PC-3 (cell line): ENCODE measurements around the gene TMEM184B. TPM values are rescaled to one million over a fixed set of nuclear protein-coding genes. Genes with fewer than 3 reads are reported as not detected.

ENCODE experiments used
- ATAC-seq: fragments of 200-7000 bp; cut with Tn5 transposase; 2 replicates; pipeline ENCODE4 v1.9.1; 2020; ENCODE audit warnings: mild to moderate bottlenecking, moderate library complexity
- BruUV-seq: library from RNA; stranded (reverse); fragments of 400-500 nt; replicated peaks from 2 replicates; lab custom pipeline; 2021; lab: Mats Ljungman, UMichigan
- CTCF ChIA-PET: fragments of 300-600 bp; sonication (Branson Sonifier 250); formaldehyde crosslinking; loops from one replicate; lab custom pipeline; 2022; ENCODE audit warnings: antibody characterized with exemption; lab: Charles Lee
- POLR2A ChIA-PET: fragments of 300-600 bp; sonication (Branson Sonifier 250); formaldehyde crosslinking; loops from one replicate; lab custom pipeline; 2022; ENCODE audit warnings: antibody characterized with exemption; ENCODE audit not compliant: unreplicated experiment; lab: Charles Lee
- DNase-seq: peaks from one replicate; pipeline ENCODE4 v3.0.0-alpha.2; 2015
- H2AFZ ChIP-seq: fragments of 300-600 bp; sonication (generic); 2 replicates; pipeline ENCODE4 v1.6.0; 2016; ENCODE audit warnings: antibody characterized with exemption, low read length
- H3F3A ChIP-seq: fragments of 300-600 bp; sonication (generic); one replicate; pipeline ENCODE4 v1.6.0; 2017; ENCODE audit warnings: antibody characterized with exemption, low read length, control low read depth, mild to moderate bottlenecking; ENCODE audit not compliant: unreplicated experiment
- H3K27ac ChIP-seq: fragments of 300-600 bp; sonication (generic); 2 replicates; pipeline ENCODE4 v1.5.1; 2016; ENCODE audit warnings: mild to moderate bottlenecking, low read length
- H3K27me3 ChIP-seq: fragments of 300-600 bp; sonication (generic); 2 replicates; pipeline ENCODE4 v1.6.1; 2016; ENCODE audit warnings: low read length, mixed read lengths
- H3K36me3 ChIP-seq: fragments of 300-600 bp; sonication (generic); 2 replicates; pipeline ENCODE4 v1.6.1; 2016; ENCODE audit warnings: low read depth, mixed run types, low read length, mixed read lengths
- H3K4me1 ChIP-seq: fragments of 300-600 bp; sonication (generic); 2 replicates; pipeline ENCODE4 v1.5.1; 2016; ENCODE audit warnings: low read length; ENCODE audit not compliant: insufficient read depth
- H3K4me2 ChIP-seq: fragments of 300-600 bp; sonication (generic); 2 replicates; pipeline ENCODE4 v1.6.0; 2016; ENCODE audit warnings: low read length
- H3K4me3 ChIP-seq: fragments of 300-600 bp; sonication (generic); 2 replicates; pipeline ENCODE4 v1.5.1; 2016; ENCODE audit warnings: mild to moderate bottlenecking, low read length, mixed read lengths
- H3K79me2 ChIP-seq: fragments of 300-600 bp; sonication (generic); 2 replicates; pipeline ENCODE4 v1.6.1; 2017; ENCODE audit warnings: low read length, mixed read lengths
- H3K9ac ChIP-seq: fragments of 300-600 bp; sonication (generic); 2 replicates; pipeline ENCODE4 v1.6.0; 2016; ENCODE audit warnings: mild to moderate bottlenecking, low read length
- H3K9me2 ChIP-seq: fragments of 300-600 bp; sonication (generic); replicated peaks from 2 replicates; pipeline ENCODE4 v1.6.1; 2016; ENCODE audit warnings: mixed run types, low read length, mixed read lengths
- H3K9me3 ChIP-seq: fragments of 300-600 bp; sonication (generic); 2 replicates; pipeline ENCODE4 v1.6.1; 2016; ENCODE audit warnings: low read length, mixed read lengths
- H4K20me1 ChIP-seq: fragments of 300-600 bp; sonication (generic); 2 replicates; pipeline ENCODE4 v1.6.1; 2016; ENCODE audit warnings: low read length, mixed read lengths
- CTCF ChIP-seq: fragments of 300-600 bp; sonication (generic); conservative IDR thresholded peaks from 2 replicates; pipeline ENCODE4 v1.5.1; 2017; ENCODE audit warnings: antibody characterized with exemption, low read depth, mild to moderate bottlenecking, low read length
- EZH2 ChIP-seq: fragments of 300-600 bp; sonication (generic); IDR thresholded peaks from one replicate; pipeline ENCODE4 v1.6.1; 2017; ENCODE audit warnings: antibody characterized with exemption, mild to moderate bottlenecking, low read length; ENCODE audit not compliant: unreplicated experiment
- EZH2phosphoT487 ChIP-seq: fragments of 300-600 bp; sonication (generic); IDR thresholded peaks from 2 replicates; pipeline ENCODE4 v1.6.1; 2018; ENCODE audit warnings: mild to moderate bottlenecking, antibody characterized with exemption, low read length, borderline replicate concordance
- intact Hi-C: fragments of 100-400 bp; cut with micrococcal nuclease; formaldehyde crosslinking; loops from 2 replicates; pipeline ENCODE4 v1.9.0; 2023
- total RNA-seq: library from RNA; depleted of rRNA; stranded (reverse); fragments of >200 nt; gene quantifications from 2 replicates; pipeline ENCODE4 v1.2.3, GENCODE V29; 2014

Gene TMEM184B
- total RNA-seq, 1 experiment from 2014 or later: 37.5 TPM

- no peak for TF ChIP-seq EZH2phosphoT487
- TF ChIP-seq CTCF: no peak
- TF ChIP-seq EZH2: no peak
- no peak overlapping the region for H3K4me2 ChIP-seq
- H3K9ac ChIP-seq: no peak overlapping the region
- H3F3A ChIP-seq: no peaks in the 10 kb centered on the region
- peaks cover 21% of the 10 kb centered on the region for H3K4me1 ChIP-seq
- no peaks in the 10 kb centered on the region for H4K20me1 ChIP-seq
- no peaks in the 10 kb centered on the region for H3K9me2 ChIP-seq
- H3K9me3 ChIP-seq: no peaks in the 10 kb centered on the region
- ATAC-seq: no peak
- no peaks in the 10 kb centered on the region for H3K79me2 ChIP-seq
- ChIA-PET CTCF (no interaction called here), POLR2A (no interaction called here)
- H3K4me3 ChIP-seq: no peak overlapping the region
- H2AFZ ChIP-seq: no peak overlapping the region
- H3K27me3 ChIP-seq: no peaks in the 10 kb centered on the region
- no TSS peak for BruUV-seq
- intact Hi-C loops: no loop called here
- no peak for DNase-seq
- no peak overlapping the region for H3K27ac ChIP-seq
- no peaks in the 10 kb centered on the region for H3K36me3 ChIP-seq
These were observed 51.4 kb downstream of the TMEM184B start for GRCh38 chr22:38221407-38221806.

- ChIA-PET POLR2A (no interaction called here), CTCF (no interaction called here)
- Histone ChIP-seq H3F3A (no peaks in the 10 kb centered on the region), H3K4me3 (no peak overlapping the region), H3K36me3 (no peaks in the 10 kb centered on the region), H3K4me1 (peaks cover 21% of the 10 kb centered on the region), H3K4me2 (no peak overlapping the region), H3K27ac (no peak overlapping the region), H2AFZ (no peak overlapping the region), H4K20me1 (no peaks in the 10 kb centered on the region), H3K27me3 (no peaks in the 10 kb centered on the region), H3K9ac (no peak overlapping the region), H3K9me2 (no peaks in the 10 kb centered on the region), H3K9me3 (no peaks in the 10 kb centered on the region), H3K79me2 (no peaks in the 10 kb centered on the region)
- ATAC-seq (no peak), DNase-seq (no peak)
- TF ChIP-seq CTCF: no peak
- no peak for TF ChIP-seq EZH2
- TF ChIP-seq EZH2phosphoT487: no peak
- BruUV-seq: no TSS peak
- intact Hi-C loops: no loop called here
These were observed 52.0 kb downstream of the TMEM184B start for GRCh38 chr22:38220653-38221386.

GRCh38 chr22:38220163-38220562 lies 52.6 kb downstream of the TMEM184B start:
- H3K4me1 ChIP-seq: peaks cover 21% of the 10 kb centered on the region
- CTCF ChIA-PET: no interaction called here
- no TSS peak for BruUV-seq

More at GRCh38 chr22:38220163-38220562, 52.6 kb downstream of the TMEM184B start:
- DNase-seq (no peak), ATAC-seq (no peak)
- Histone ChIP-seq H3K4me3 (no peak overlapping the region), H3K79me2 (no peaks in the 10 kb centered on the region), H3K9ac (0 out of 2 replicates have a peak overlapping the region, but pooled peaks have one; percentile 88), H3K9me3 (no peaks in the 10 kb centered on the region), H3K27me3 (no peaks in the 10 kb centered on the region), H3K9me2 (no peaks in the 10 kb centered on the region), H3K4me2 (no peak overlapping the region), H3F3A (no peaks in the 10 kb centered on the region), H3K27ac (peak overlapping the region; percentile 93), H2AFZ (no peak overlapping the region), H4K20me1 (no peaks in the 10 kb centered on the region), H3K36me3 (peaks cover 3% of the 10 kb centered on the region; the same call in 1 of the 2 replicates)
- TF ChIP-seq CTCF (no peak), EZH2 (no peak), EZH2phosphoT487 (no peak)
- intact Hi-C loops: no loop called here
- POLR2A ChIA-PET: interaction anchor here (0.6 kb wide), 1 partner anchor 991 kb away, joined by 8 read pairs; no protein-coding TSS in a partner anchor
